HuH-7.5 (cell line): Measurements from ENCODE around the gene FAM124A.

Source experiments
- DNase-seq: peaks from one replicate; pipeline ENCODE4 v3.0.0; 2011; ENCODE audit warnings: low spot score

FAM124A gene, protein sequence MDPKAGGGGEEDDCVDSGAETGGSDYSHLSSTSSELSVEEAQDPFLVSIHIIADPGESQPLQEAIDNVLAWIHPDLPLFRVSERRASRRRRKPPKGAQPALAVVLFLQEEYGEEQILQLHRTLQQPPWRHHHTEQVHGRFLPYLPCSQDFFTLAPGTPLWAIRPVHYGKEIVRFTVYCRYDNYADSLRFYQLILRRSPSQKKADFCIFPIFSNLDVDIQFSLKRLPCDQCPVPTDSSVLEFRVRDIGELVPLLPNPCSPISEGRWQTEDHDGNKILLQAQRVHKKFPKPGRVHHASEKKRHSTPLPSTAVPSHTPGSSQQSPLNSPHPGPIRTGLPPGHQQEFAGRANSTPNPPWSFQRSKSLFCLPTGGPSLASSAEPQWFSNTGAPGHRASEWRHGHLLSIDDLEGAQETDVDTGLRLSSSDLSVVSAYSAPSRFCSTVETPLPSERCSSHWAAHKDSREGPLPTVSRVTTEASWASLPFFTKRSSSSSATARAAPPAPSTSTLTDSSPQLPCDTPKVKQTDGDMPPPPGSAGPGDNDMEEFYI

DNA sequence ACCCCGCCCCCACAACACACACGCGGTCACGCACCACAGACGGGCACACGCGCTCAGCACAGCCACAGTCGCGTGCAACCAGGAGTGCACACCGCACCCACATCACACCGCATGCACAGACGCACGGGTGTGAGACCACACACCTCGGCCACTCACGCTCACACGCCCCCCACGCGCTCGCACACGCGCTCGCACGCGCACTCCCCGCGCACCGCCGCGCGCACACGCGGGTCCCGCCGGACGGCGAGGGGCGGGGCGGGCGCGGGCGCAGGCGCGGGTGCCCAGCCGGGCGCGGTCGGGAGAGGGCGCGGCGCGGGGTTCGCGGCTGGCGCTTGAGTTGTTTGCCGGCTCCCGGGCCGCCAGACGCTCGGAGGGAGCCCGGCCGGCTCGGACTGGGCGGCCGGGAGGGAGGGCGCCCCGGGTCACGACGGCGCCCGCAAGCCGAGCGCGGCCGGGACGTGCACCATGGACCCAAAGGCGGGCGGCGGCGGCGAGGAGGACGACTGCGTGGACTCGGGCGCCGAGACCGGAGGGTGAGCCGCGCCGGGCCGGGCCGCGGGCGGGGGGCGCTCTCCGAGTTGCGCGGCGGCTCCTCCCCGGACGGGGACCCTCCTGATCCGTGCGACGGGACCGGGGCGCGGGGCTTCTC is at the start of gene FAM124A:
Gene FAM124A (plus strand): TSS at position 362 of the 649 bp plus-strand sequence. CDS start 104 bp downstream, at position 466.
- peak; percentile 58 for DNase-seq

DNA sequence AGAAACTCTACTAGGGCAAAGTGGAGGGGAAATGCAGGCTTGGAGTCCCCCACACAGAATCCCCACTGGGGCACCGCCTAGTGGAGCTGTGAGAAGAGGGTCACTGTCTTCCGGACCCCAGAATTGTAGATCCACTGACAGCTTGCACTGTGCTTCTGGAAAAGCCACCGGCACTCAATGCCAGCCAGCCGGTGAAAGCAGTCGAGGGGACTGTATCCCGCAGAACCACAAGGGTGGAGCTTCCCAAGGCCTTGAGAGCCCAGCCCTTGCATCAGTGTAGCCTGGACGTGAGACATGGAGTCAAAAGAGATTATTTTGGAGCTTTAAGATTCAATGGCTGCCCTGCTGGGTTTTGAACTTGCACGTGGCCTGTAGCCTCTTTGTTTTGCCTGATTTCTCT is 47.2 kb upstream of the FAM124A start:
- no peak for DNase-seq

DNA sequence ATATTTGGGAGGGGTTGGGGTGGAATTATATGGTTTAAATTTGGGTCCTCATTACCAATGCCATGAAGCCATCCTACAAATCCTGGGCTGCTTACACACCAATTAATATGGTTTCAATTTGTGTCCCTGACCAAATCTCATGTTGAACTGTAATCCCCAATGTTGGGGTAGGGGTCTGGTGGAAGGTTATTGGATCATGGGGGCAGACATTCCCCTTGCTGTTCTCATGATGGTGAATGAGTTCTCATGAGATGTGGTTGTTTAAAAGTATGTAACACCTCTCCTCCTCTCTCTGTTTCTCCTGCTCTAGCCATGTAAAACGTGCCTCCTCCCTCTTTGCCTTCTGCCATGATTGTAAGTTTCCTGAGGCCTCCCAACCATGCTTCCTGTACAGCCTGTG is 46.6 kb upstream of the FAM124A start:
- DNase-seq: no peak

DNA sequence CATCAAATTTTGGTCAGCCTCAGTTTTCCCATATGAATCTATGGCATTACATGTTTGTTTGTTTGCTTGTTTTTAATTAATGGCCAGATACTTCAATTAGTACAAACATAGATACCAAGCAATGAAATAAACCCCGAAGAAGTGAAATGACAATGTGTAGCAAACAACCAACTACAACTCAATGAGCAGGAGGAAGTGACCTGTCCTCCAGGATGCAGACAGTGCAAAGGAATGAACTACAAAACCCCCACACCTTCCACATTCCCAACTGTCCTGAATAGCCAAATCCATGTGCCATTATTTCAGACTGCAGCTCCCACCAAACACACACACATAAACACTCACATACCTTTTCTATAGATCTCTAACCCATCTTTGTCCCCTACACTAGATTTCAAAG is 45.0 kb upstream of the FAM124A start:
- no peak for DNase-seq

DNA sequence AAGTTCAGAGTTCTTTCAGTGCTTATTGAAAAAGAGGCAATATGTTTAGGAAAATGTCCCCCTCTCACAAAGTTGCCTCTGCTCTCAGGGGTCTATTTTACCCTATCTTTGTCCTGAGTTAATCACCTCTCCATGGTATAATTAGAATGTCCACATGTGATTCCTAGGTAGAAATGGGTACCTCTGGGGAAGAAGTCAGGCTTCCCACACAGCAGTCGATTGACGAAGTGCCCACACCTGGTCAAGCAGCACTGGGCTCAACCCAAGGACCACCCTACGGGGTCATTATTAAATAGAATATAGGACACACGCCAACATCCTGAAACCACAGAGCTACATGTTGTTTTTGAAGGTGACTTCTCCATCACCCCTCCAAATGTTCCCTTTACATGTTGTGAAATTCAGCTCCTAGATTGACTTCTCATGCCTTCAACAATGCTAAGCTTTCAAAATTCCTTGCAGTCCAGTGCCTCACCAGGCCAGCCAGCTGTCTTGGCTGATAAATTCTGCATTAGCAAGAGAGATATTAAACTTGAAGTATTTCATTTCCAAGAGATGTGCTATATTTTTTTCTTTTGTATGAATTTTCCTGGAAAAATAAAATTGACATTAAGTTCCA is 43.6 kb upstream of the FAM124A start:
- no peak for DNase-seq

DNA sequence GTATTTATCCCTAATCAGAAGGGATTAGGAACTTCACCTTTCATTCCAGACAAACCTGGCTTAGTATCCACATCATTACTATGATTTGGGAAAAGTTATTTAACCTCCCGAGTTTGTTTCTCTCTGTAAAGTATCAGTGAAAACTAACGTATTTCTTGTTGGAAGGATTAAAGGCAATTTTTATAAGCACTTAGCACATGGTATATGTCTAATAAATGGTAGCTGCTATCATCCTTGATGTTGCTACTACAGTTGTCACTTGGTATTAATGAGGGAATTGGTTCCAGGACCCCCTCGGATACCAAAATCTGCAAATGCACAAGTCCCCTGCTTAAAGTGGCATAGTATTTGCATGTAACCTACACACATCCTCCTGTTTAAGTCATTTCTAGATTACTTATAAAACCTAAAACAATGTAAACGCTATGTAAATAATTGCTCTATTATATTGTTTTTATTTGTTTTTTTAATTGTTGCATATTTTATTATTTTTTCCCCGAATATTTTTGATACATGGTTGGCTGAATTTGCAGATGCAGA is 42.7 kb upstream of the FAM124A start:
- no peak for DNase-seq

DNA sequence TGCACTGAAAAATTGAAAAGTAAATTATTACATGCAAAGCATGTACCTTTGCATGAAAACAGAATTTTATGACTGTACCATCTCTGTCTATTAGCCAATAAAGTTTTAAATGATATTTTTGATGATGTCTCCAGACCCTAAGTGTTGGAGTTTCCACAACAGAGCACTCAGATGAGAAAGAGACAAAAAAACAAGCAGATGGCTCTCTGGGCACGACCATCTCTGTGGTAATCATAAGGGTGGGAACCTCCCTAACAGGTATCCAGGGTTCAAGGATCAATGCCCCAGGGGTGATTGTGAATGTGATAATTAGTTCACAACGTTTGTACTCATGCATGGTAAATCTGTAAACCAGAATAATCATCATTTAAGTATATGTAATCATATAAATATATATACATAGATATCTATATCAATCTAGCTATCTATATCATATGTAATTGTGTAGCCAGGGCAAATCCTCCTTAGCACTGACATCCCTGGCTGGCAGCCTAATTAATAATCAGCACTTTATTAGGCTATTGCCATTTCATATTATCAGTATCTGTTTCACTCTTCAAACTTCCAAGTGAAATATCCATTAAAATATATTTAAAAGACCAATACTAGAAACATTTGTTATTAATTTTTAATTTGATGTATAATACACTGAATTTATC is 41.2 kb upstream of the FAM124A start:
- DNase-seq: no peak

DNA sequence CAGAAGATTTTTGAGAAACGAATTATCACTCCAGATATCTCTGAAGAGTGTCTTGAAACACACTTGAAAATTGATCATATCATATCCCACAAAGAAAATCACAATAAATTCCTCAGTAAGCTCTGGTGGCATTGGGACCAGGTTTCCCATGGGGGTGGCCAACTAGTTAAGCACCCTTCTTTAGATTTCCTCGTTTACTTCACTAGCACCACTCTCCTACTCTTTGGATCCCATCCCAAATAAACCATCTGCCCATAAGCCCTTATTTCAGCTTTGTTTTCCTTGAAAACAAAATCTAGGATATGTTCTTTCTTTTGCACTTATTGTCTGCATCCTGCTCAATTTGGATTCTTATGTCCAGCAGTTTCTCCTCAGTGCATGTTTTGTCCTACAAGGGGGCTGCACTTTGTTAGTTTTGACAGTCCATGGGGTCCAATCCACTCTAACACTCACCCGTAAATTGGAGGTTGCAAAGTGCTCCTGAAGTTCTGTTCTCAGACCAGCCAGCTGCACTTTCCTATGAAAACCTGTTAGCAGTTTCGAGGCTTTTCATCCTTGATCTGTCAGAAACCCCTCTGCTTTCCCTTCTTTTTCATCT is 40.3 kb upstream of the FAM124A start:
- DNase-seq: no peak

DNA sequence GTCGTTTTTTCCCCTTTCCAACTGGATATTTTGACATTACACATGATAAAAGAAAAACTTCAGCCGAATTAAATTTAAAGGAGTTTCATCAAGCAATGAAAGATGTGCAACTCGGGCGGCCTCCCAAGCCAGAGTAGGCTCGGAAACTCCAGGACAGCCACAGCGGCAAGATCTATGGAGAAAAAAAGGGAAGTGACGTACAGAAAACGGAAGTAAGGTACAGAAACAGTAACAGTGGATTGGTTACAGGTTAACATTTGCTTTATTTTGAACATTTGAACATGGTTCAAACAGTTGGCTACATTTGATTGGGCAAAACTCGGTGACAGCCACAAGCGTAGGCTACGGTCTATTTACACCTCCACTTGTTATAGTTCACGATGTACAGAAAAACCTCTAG is 30.5 kb upstream of the FAM124A start:
- no peak for DNase-seq

DNA sequence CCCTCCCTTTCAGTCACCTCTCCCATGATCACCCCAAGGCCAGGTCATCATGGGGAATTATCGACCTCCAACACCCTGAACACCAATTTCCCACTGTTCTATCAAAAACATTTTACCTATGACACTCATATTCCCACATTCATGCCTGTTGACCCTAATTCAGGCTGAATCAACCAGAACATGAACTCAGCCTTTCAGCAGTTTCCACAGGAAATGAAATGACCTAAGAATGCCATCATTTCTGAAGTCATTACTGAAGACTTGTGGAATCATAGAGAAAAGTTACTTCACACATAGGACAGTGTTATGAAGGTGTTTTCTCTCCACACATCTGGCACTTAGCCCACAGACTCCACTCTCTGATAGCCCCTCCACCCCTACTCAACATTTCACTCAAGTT is 29.9 kb upstream of the FAM124A start:
- no peak for DNase-seq

DNA sequence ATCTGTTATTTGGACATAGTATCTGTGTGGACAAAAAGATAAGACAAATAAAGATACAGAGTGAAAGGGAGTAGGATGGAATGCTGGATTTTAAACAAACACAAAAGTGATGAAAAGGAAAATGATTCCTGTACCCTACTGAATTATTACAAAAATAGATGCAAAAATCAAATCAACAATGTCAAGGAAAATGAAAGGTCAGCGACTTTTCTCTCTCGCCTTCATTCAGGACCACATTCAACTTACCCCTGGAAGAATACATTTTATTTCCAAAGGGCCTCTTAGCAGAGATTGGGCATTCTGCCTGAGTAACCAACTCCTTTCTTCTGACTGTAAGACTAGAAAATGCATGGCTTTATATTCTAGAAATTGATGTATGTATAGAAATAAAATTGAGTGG is 28.8 kb upstream of the FAM124A start:
- no peak for DNase-seq

DNA sequence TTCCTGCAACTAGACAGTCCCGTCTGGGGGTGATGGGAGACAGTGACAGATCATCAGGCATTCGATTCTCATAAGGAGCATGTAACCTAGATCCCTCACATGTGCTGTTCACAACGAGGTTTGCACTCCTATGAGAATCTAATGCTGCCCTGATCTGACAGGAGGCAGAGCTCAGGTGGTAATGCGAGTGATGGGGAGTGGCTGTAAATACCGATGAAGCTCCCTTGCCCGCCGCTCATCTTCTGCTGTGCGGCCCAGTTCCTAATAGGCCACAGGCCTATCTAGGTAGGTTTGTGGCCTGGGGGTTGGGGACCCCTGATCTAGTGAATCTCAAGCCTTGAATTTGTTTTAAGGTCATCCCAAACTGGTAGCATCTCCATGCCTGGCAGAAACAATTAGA is 27.3 kb upstream of the FAM124A start:
- no peak for DNase-seq

DNA sequence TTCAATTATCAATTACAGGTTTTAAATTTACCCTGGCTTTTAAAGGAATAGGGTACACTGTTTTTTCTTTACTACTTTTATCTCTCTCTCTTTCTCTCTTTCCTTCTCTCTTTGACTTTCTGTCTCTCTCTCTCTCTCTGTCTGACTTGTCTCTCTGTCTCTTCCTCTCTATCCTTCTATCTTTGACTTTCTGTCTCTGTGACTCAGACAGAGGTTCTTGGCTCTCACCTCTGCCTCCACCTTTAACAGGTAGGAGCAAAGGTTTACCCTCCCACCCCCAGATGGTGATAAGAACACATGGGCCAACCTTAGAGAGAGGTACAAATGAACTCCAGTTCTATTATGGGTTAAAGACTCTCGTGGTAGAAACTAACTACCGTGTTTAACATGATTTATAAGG is 20.3 kb upstream of the FAM124A start:
- no peak for DNase-seq

DNA sequence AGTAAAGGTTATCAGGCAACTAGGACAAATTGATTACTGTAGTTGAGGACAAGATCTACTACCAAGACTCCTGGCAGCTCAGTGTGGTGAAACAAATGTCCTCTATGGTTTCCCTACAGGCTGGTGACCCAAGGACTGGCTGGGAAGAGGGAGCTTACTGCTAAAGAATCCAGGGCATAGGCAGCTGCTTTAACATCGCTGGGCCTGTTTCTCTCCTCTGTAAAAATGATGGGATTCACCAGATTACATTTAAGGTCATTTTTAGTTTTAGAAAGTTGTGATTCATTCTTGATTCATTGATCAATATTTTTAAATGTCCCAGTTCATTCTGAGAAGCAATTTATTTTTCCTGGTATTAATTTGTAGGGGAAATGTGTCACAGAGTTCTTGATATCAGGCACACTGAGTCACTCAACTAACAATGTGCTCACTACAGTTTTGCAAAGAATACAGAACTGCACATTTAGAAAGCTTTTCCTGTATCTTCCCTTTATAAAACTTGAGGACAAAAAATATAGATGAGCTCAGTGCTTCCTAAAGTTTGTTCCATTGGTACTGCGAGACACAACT is 19.6 kb upstream of the FAM124A start:
- DNase-seq: no peak

DNA sequence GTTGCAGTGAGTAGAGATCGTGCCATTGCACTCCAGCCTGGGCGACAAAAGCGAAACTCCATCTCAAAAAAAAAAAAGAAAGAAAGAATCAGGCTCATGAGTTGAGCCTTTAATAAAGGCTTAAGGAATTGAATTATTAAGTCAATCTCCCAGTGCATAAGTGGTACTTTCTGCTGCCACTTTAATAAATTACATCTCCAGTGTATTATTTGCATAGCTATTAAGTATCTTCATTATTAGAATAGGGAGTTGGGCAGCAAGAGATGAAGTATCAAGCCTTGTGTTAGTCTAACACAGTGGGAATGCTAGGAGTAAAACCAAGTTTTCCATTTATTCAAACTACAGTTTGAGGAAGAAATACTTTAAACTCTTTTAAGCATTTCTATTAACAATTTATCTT is 15.6 kb upstream of the FAM124A start:
- no peak for DNase-seq

DNA sequence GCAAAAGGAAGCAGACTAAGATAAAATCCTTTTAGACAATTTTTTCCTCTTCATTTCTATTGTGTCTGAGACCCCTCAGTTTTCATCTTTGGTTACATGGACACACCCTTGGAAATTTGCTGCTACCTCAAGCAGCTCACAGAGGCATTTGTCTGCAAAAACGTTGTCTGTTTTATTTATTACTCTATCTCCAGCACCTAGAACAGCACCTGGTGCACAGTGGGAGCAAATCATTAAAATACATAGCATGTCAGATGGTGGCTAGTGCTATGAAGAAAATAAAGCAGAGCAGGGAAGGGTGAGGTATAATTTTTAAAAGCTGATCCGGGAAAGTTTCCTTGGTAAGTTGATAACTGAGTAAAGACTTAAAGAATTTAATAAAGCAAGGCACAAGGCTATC is 14.3 kb upstream of the FAM124A start:
- no peak for DNase-seq

DNA sequence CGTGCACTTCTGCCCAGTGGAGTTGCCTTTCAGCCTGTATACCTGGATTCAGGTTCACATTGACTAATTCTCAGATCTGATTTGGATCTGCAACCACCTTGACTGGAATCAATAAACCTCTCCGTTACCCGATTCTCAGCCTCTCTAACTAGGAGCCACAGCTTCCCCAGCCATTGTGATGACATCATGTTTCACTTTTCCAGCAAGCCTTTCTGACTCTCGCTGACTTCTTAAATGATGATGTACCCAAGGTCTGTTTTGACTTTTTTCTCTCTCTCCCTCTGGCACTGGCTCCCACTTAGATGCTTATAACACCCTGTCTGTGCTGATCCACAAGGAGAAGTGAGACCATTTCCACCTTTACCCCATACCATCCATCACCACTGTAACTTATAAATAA is 13.5 kb upstream of the FAM124A start:
- DNase-seq: no peak

DNA sequence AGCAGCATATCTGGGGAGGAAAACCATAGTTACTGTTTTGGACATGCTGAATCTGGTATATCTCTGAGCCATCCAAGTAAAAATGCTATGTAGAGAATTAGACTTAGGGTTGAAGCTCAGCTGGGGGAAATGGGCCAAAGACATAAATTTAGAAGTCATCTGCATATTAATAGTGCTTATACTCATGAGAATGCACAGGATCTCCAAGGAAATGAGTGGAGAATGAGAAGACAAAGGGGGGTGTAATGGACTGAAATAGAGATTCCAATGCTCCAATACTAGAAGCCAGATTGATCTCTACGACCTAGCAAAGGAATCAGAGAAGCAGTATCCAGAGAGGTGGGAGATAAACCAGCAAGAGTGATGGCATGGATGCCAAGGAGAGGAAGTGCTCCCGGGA is 10.3 kb upstream of the FAM124A start:
- DNase-seq: no peak

DNA sequence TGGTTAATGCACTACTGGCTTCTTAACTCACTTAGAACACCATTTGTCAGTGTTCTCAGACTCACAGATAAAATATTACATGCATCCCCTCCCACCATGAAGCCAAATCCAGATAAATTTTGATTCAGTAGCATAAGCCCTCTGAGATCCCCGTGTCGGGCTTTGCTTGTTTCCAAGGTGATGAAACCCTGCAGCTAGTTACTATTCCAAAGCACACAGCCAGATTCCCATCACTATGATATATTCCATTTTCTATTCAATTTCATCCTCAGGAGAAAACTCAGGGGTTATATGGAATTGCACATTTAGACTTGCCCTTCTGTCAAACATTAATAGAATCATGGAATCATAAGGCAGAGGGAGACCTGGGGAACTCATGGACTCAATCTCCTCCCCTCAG is 9.4 kb upstream of the FAM124A start:
- DNase-seq: no peak

DNA sequence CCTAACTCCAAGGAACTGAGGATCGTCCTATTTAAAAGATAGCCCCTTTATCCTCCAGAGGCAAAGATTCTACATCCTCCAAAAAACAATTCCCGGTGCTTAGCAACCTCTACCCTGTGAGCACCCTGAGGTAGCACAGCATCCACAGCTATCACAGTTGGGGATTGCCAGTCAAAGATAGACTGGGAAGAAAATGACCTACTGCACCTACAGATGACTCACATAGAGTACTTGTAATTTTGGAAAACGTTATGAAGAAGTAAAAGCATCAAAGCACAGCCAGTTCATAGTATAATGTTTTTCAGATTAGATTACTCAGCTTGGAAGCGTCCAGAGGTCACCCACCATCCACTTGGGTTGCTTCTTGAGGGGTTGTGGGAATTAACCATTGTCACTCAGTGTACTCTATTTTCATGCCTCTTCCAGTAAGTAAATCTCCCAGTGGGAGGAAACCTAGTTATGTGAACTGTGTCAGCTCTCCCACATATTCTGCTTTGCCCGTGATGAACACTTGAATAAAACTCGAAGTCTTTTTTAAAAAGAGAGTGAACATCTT is 8.9 kb upstream of the FAM124A start:
- DNase-seq: no peak

DNA sequence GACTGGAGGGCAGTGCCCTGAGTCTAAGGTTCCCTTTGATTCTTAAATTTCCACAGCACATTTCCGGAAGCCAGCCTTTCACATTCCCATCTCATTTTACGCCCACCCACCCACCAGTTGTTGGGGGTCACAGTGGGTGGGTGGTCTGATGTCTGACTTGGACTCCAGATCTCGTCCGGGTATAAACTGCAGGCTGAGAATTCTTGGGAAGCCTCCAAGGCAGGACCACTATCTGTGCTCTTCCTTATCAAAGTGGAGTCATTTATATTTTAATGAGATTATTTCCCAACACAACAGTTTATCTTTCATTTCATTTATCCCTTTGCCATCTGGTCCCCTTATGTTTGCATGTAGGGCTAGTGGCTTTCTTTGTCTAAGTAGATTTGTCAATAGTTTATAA is 3.6 kb upstream of the FAM124A start:
- no peak for DNase-seq
